PC-9 (cell line): ENCODE measurements around the gene GCDH.

Experiments
- CTCF ChIP-seq: fragments of 200-600 bp; sonication (generic); conservative IDR thresholded peaks from 2 replicates; pipeline ENCODE4 v1.6.1; 2017; ENCODE audit warnings: mixed run types, antibody characterized with exemption, mild to moderate bottlenecking, moderate library complexity
- EZH2 ChIP-seq: fragments of 200-600 bp; sonication (generic); IDR thresholded peaks from 2 replicates; pipeline ENCODE4 v1.8.0; 2017; ENCODE audit warnings: antibody characterized with exemption, low read depth

- no peak for TF ChIP-seq CTCF
- TF ChIP-seq EZH2: no peak
These were observed 19.3 kb upstream of the GCDH start for GRCh38 chr19:12871681-12872080.
